Heart left ventricle (tissue), 16 donors: Measurements from ENCODE around the gene NFIB. TPM values are rescaled to one million over a fixed set of nuclear protein-coding genes. Genes with fewer than 3 reads are reported as not detected.

Experiments used
- ATAC-seq, 4 donors: fragments of 200-7000 bp; cut with Tn5 transposase; one replicate each; pipeline ENCODE4 v1.9.1; 2020 to 2022; ENCODE audit warnings: moderate library complexity in 4 of 4, mild to moderate bottlenecking in 3 of 4, moderate number of reproducible peaks in 1 of 4
- DNase-seq, 5 donors: peaks; one replicate each; pipeline ENCODE4 v3.0.0-alpha.2; 2020
- H3K27ac ChIP-seq, 12 donors: fragments of 200-600 bp; sonication (generic) in 4 of 12; one replicate each; pipeline versions ENCODE4 v1.5.0 to v1.8.0; 2016 to 2022; ENCODE audit warnings: mild to moderate bottlenecking in 2 of 12
- H3K27me3 ChIP-seq, 9 donors: fragments of 200-600 bp; sonication (generic) in 2 of 9; one replicate each; pipeline versions ENCODE4 v1.5.1 to v1.8.0; 2016 to 2022; ENCODE audit warnings: mild to moderate bottlenecking in 3 of 9
- H3K36me3 ChIP-seq, 9 donors: fragments of 200-600 bp; sonication (generic) in 2 of 9; one replicate each; pipeline versions ENCODE4 v1.5.0 to v1.8.0; 2018 to 2022; ENCODE audit warnings: mild to moderate bottlenecking in 2 of 9
- H3K4me1 ChIP-seq, 12 donors: fragments of 200-600 bp; sonication (generic) in 4 of 12; one replicate each; pipeline versions ENCODE4 v1.5.0 to v1.8.0; 2016 to 2022; ENCODE audit warnings: mild to moderate bottlenecking in 3 of 12
- H3K4me3 ChIP-seq, 12 donors: fragments of 200-600 bp; sonication (generic) in 4 of 12; one replicate each; pipeline versions ENCODE4 v1.5.0 to v1.8.0; 2017 to 2022; ENCODE audit warnings: mild to moderate bottlenecking in 9 of 12, moderate library complexity in 4 of 12
- H3K9me3 ChIP-seq, 12 donors: fragments of 200-600 bp; sonication (generic) in 4 of 12; one replicate each; pipeline versions ENCODE4 v1.5.0 to v1.8.0; 2016 to 2022; ENCODE audit warnings: mild to moderate bottlenecking in 1 of 12
- CTCF ChIP-seq, 12 donors: fragments of 200-600 bp; sonication (generic) in 4 of 12; IDR thresholded peaks; one replicate each; pipeline versions ENCODE4 v1.5.0 to v1.8.0; 2018 to 2022; ENCODE audit warnings: antibody characterized with exemption in 12 of 12, mild to moderate bottlenecking in 5 of 12
- POLR2A ChIP-seq, 2 donors: fragments of 450-650 bp; IDR thresholded peaks; one replicate each; pipeline ENCODE4 v1.6.1; 2017; ENCODE audit warnings: antibody characterized with exemption in 2 of 2, mild to moderate bottlenecking in 2 of 2, moderate library complexity in 2 of 2
- WGBS, 4 donors: extraction: QIAGEN DNeasy Blood & Tissue Kit in 2 of 4; methylation state at CpG; one replicate each; pipeline versions ENCODE4 v1.1.5 to v1.1.7; 2013 to 2018; 5-methylcytosine and 5-hydroxymethylcytosine counted together
- intact Hi-C, 10 donors: fragments of 100-400 bp; cut with DNase I; formaldehyde crosslinking; loops; one replicate each; pipeline versions ENCODE4 v1.11.1 to v1.14.2; 2022
- polyA plus RNA-seq, 2 donors: library from polyadenylated mRNA; stranded (reverse); fragments of 200-250 nt; gene quantifications; one replicate each; pipeline ENCODE4 v1.2.3, GENCODE V29; 2013
- total RNA-seq, 9 donors: library from RNA; depleted of rRNA in 2 of 9; stranded (reverse); fragments of >200 nt in 2 of 9; fragmentation: NEBNext Ultra II Directional in 3 of 9; extraction: Animal tissue kit (Norgen Biotek cat#: 25700) in 3 of 9; gene quantifications; one replicate each; pipeline versions ENCODE4 v1.1.0 to v1.2.4, GENCODE V29; 2016 to 2023
- donor health status: ischemic (EF 13 %, LVEDD 7.1; RV severe dilation, severe dysfunction).
- donor health status: healthy with polysubstance abuse.
- donor health status: DM: no; HTN: yes; CAD: no.
- donor health status: DM: no; HTN: no; CAD: no.
- donor health status: ischemic (EF 25% LVEDD 6.9; RV normal size, moderate dysfunction).
- donor health status: ischemic (EF 25% LVEDD 5.7; RV mildly dilated, moderate dysfunction).
- donor health status: healthy.
- donor health status: DM: yes; HTN: yes; CAD: no.
- donor health status: ischemic (EF 35%, LVEDD 5.7; RV mildly dilated, moderate dysfunction).
- donor health status: nonischemic (EF 11% LVEDD 7.7; RV severe dilation, severe dysfunction).
- donor health status: DM: yes; HTN: yes; CAD: no.
- donor health status: PGD.
- donor health status: ischemic (EF 29% LVEDD 5.4; RV normal size, mild dysfunction).
- donor health status: nonischemic (EF 23%, LVEDD 6.1; RV moderate dilation, normal function).

The NFIB gene
- total and polyA plus RNA-seq, 11 donors: 24.5 to 148 (median 98.2) TPM

DNA sequence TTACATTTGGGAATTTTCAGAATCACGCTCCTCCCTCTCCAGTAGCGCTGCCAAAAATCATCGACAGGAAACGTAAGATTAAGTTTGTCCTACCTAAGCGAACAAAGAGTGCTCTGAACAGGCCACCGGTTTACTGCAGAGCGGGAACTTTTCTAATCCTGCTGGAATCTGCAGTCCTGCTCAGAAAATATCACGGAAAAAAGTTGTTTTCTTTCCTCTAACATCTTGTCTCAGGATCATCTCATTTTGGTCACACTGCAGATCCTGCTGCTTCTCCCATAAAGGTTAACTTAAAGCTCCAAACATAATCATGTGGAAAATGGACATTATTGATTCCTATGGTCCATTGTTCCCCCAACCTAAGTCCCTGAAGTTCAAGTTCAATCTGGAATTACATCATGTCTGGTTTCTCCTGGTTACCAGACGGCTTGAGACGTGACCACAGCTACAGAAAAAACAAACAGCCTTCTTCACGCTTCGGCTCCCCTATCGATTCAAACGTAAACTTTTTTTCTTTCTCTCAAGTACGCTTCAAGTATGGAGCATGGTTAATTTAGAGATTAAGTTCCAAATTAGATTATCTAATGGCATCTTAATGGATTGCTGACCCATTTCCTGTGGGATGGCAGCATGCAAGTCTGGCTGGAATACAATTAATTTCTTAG lies 217.6 kb downstream of the NFIB start:
- no peaks in the 10 kb centered on the region for H3K9me3 ChIP-seq
- DNase-seq (peak in 4 of 5 donors; percentile 40 to 53 (median 42)), ATAC-seq (peak; percentile 81 to 87 (median 84))
- TF ChIP-seq CTCF (IDR thresholded peaks at IDR 0.05) (no peak), POLR2A (IDR thresholded peaks at IDR 0.05) (no peak)
- intact Hi-C loops: loop anchor here (2.0 to 10.0 kb wide), 13 partner anchors 64 to 652 kb away; no protein-coding TSS in a partner anchor
- H3K27me3 ChIP-seq: no peaks in the 10 kb centered on the region
- peaks cover 0 to 71% (median 49%) of the 10 kb centered on the region in 12 donors for H3K4me1 ChIP-seq
- 9 to 16% (median 12%) methylated on average over 15 of the region's 15 CpGs for WGBS, 4 donors
- H3K4me3 ChIP-seq: peak overlapping the region in 10 of 12 donors; percentile 9 to 48 (median 32)
- peaks cover 0 to 3% (median 0%) of the 10 kb centered on the region in 9 donors for H3K36me3 ChIP-seq
- peak overlapping the region; percentile 39 to 90 (median 82) for H3K27ac ChIP-seq

GRCh38 chr9:14095277-14095676 lies 218.7 kb downstream of the NFIB start:
- TF ChIP-seq CTCF (IDR thresholded peaks at IDR 0.05): no peak
- no peak for TF ChIP-seq POLR2A (IDR thresholded peaks at IDR 0.05)
- Histone ChIP-seq H3K4me3 (peak overlapping the region in 2 of 12 donors; percentile 34 to 48), H3K27ac (peak overlapping the region in 11 of 12 donors; percentile 68 to 90 (median 83)), H3K4me1 (peaks cover 0 to 74% (median 53%) of the 10 kb centered on the region in 12 donors), H3K27me3 (no peaks in the 10 kb centered on the region), H3K36me3 (peaks cover 0 to 3% (median 0%) of the 10 kb centered on the region in 9 donors), H3K9me3 (no peaks in the 10 kb centered on the region)
- intact Hi-C loops: loop anchor here (5.0 to 10.0 kb wide), 10 partner anchors 63 to 650 kb away; no protein-coding TSS in a partner anchor
- no peak for ATAC-seq
- no peak for DNase-seq

DNA sequence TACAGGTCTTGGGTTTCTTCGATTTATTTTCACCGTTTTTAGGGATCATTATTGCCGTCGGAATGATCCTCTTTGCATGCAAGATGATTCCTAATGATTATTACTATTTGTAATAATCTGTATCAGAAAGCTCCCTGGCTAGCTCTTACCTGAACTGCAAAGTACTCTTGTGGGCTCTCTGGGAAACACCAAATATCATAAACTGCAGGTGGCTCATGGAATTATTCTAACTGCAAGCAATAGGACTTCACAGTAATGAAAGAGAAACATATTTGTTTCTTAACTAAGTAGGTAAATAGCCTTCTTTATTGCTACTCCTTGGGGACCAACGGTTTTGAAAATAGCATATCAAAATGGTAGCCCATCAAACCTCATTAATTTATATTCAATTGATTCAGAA lies 219.4 kb downstream of the NFIB start:
- Histone ChIP-seq H3K4me3 (no peak overlapping the region), H3K4me1 (peaks cover 0 to 73% (median 55%) of the 10 kb centered on the region in 12 donors), H3K27me3 (no peaks in the 10 kb centered on the region), H3K27ac (peak overlapping the region in 2 of 12 donors; percentile 83 to 90), H3K36me3 (peaks cover 0 to 3% (median 0%) of the 10 kb centered on the region in 9 donors), H3K9me3 (no peaks in the 10 kb centered on the region)
- ATAC-seq (no peak), DNase-seq (no peak)
- intact Hi-C loops: loop anchor here in 6 of 10 donors (5.0 to 10.0 kb wide), 5 partner anchors 67 to 650 kb away; no protein-coding TSS in a partner anchor
- 94 to 98% (median 95%) methylated on average over 5 of the region's 5 CpGs for WGBS, 4 donors
- TF ChIP-seq CTCF (IDR thresholded peaks at IDR 0.05): no peak
- TF ChIP-seq POLR2A (IDR thresholded peaks at IDR 0.05): no peak

GRCh38 chr9:14092344-14092743 lies 221.6 kb downstream of the NFIB start:
- intact Hi-C loops: loop anchor here in 7 of 10 donors (2.0 to 10.0 kb wide), 6 partner anchors 65 to 666 kb away; no protein-coding TSS in a partner anchor
- no peak overlapping the region for H3K4me3 ChIP-seq
- ATAC-seq: no peak
- no peaks in the 10 kb centered on the region for H3K27me3 ChIP-seq
- peaks cover 0 to 17% (median 5%) of the 10 kb centered on the region in 9 donors for H3K36me3 ChIP-seq
- DNase-seq: no peak
- no peaks in the 10 kb centered on the region for H3K9me3 ChIP-seq
- no peak overlapping the region for H3K27ac ChIP-seq
- no peak for TF ChIP-seq CTCF (IDR thresholded peaks at IDR 0.05)
- TF ChIP-seq POLR2A (IDR thresholded peaks at IDR 0.05): no peak
- H3K4me1 ChIP-seq: peaks cover 0 to 60% (median 38%) of the 10 kb centered on the region in 12 donors
- 89 to 100% (median 96%) methylated on average over 1 of the region's 1 CpG for WGBS, 4 donors
